GM04504 (cell line): Measurements from ENCODE around the gene ACOT7.

Experiments used
- DNase-seq: peaks from one replicate; pipeline ENCODE4 v3.0.0-alpha.2; 2012; ENCODE audit warnings: low read depth

The ACOT7 gene

DNA sequence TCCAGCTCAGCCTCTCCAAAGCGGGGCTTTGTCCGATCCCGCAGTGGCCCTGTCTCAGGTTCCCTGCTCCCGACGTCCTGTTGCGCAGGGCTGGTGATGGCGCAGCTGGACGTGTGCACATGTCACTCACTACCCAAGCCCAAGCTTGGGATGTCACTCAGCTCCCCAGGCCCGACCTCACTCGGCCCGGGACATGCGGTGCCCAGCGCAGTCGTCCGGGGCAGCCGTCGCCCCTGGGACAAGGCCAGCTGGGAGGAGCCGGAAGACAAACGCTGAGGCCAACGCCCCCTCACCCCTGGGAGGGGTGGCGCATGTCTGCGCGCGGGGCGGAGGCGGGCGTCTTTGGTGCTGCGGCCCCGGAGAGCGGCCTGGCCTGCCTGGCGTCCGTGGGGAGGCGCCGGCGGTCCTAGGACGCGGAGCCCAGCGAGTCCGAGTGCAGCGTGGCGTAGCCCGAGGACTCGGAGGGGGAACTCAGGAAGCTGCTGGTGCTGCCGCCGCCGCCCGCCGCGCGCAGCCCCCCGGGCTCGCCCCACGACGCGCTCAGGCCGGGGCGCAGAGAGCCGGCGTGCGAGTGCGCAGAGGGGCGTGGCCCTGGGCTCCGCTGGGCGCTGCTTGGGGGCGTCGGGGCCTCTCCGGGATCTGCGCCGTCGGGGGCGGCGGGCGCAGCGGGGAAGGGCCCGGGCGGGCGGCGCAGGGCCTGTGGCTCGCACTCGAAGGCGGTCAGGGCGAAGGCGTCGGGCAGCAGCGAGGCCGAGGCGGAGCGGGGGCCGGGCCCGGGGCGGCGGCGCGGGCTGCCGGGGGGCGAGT lies 144.4 kb downstream of the ACOT7 start:
- no peak for DNase-seq

DNA sequence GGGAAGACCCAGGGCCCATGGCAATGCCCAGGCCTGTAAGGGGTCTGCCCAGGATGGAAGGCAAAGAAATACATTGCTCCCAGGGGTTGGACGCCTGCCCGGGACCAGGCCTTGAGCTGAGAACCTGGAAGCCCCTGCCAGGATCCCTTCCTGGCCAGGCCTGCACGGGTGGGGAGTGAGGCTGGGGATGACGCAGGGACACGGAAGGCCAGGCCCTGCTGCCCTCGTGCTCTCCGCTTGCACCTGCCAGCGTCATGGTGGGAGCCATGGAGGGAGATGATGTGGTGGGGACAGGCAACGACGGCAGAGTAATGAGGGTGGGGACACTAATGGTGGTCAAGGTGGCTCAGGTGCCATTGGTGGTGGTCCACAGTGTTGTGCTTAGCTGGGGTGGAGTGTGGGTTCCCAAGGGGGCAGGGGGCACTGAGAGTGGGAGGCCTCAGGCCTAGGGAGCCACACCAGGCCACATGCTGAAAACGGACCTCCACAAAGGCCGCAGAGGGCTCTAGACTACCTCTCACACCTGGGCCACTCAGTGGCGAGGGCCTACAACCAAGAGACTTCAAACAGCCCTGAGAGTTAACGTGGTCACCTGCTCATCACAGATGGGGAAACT lies 145.3 kb downstream of the ACOT7 start:
- no peak for DNase-seq

DNA sequence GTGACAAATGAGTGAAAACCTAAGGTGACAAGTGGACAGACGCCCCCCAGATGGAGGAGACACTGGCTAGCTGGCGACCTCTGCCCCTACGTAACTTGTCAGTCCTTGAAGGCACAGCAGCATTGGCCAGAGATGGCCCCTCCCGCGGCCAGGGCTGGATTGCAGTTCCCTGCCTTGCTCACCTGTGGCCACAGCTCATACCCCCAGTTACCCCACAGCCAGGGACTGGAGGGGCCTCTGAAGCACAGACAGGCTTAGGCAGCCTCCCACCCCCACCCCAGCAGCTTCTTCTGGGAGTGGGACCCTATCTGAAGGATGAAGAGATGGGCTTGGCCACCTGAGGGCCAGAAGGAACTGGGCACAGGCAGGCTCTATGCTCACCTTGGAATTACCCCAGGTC lies 145.9 kb downstream of the ACOT7 start:
- DNase-seq: no peak

DNA sequence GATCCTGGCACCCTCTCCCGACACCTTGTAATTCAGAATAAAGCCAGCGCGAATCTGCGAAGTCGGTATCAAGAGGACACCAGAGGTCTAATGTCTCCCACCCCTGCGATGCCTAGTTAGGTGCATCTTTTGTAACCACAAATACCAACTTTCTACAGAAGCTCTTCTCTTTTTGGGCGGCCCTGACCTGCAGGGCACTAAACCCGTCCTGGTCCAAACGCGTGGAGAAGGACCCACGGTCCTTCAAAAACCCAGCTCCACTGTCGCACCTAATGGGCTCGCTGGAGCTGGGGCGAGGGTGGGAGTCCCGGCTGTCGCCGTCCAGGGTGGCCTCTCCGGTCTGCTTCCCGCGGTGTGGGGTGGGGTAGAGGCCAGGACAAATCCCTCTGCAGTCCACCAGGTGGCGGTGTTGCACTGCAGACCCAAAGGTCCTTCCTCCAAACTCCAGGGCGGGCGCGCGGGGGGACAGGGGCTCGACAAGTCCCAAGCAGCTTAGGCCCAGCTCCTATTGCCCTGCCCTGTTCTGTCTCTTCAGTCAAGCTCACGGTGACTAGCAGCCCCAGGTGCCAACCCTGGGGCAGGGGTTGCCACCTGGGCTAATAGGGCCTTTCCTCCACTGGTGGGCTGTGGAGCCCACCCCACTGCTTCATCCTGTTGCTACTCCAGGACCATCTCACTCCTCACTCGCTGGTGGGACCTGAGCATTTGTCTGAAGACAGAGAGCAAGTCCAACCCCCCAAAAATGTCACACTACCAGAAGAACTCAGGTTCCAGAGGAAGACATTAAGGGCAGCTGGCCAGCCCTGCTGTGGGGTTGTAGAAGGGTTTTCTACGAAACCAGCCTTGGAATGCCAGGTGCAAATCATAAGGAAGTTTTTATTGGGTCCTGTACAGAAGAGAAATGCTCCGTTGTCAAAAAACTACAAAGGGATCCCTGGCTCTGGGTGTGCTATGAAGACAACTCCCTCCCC lies 146.8 kb downstream of the ACOT7 start:
- no peak for DNase-seq

DNA sequence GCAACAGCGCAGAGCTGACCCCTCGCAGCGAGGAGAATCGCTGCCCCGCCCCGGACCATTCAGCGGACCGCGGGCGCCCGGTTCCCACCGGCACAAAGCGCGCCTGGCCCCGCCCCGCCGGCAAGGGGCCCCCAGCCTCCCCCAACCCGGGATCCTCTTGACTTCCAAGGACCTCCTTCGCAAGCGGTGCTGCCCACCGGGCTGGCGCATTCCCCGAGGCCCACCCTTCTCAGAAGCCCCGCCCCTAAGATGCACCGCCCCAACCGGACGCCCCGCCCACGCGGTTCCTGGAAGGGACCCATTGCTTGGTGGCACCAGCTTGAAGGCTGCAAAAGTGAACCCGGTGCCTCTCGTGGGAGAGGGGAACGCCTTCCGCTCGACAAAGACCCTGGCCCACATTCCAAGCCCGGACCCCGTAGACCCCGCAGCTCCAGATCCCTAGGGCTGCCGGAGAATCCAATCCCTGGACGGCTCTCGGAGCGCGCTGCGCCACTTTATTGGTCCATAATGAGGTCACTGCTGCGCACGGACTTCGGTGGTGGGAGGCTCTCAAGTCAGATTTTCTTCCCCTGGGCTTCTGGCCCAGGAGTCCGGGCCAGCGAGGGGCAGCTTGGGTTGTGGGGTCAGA lies 147.6 kb downstream of the ACOT7 start:
- DNase-seq: no peak

DNA sequence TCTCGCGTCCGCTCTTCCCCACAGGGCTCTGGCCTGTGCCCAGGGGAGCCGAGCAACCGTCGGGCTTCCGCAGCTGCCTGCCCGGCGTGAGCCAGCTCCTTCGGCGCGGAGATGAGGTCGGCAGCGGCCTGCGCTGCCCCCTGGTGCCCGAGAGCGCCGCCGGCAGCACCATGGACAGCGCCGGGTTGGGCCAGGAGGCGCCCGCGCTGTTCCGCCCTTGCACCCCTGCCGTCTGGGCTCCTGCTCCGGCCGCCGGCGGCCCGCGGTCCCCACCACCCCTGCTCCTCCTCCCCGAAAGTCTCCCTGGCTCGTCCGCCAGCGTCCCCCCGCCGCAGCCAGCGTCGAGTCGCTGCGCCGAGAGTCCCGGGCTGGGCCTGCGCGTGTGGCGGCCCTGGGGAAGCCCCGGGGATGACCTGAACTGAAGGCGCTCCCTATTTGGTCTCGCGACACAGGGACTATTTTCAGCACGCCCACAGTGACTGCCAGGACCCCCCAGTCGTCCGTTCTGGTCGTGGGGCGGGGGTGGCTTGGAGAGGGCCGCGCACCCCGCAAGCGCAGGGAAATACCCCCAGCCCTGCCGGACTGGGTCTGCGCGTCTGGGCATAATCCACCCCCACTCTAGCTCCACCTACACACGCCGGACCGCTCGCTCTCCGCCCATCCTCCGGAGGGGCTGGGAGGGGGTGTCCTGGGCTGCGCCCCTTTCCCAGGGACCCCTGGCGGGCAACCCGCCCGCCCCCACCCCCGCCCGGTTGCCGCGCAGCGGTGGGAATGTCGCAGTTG lies 148.3 kb downstream of the ACOT7 start:
- no peak for DNase-seq

DNA sequence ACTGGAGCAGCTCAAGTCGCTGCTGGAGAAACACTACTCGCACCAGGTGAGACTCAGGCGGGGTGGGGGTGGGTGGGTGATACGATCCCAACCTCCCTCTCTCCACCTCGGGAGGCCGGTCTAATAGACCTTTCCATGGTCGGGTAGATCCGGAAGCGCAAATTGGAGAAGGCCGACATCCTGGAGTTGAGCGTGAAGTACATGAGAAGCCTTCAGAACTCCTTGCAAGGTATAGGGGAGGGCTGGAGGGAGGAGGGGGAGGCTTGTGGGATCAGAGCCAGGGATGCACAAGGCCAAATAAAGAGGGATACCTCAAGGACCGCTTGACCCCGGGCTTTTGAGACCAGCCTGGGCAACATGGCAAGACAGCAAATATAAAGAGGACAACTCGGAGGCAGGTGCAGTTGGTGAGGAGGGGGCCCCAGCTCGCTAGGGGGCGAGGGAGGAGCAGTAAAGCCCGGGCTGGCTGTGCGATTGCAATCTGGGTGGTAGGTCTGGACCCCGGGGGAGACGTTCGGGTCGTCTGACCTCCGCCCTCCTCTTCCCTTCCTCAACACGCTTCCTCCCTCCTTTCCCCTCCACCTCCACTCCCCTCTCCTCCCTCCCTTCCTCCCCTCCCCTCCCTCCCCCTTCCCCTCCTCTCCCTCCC lies 149.0 kb downstream of the ACOT7 start:
- DNase-seq: no peak

DNA sequence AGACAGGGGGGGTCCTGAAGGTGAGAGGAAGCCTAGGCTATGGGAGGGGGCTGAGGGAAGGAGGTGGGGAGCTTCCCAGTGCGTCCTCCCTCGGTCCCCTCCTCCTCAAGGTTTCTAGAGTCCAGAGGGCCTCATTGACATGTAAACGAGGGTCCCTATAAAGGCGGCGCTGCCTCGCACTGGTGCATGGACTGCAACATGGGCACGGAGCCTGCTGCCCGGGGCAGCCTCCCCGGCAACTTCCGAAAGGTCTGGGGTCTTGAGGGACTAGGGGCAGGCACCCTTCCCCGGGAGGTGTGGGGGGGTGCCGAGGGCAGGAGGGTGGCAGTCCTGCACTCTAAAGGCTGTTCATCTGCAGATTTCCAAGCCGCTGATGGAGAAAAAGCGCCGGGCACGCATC lies 149.6 kb downstream of the ACOT7 start, which contains the start of gene HES3:
HES3 (plus strand) TSS at position 187 of the 400 bp plus-strand sequence; CDS start at position 374, 187 bp downstream.
- no peak for DNase-seq

DNA sequence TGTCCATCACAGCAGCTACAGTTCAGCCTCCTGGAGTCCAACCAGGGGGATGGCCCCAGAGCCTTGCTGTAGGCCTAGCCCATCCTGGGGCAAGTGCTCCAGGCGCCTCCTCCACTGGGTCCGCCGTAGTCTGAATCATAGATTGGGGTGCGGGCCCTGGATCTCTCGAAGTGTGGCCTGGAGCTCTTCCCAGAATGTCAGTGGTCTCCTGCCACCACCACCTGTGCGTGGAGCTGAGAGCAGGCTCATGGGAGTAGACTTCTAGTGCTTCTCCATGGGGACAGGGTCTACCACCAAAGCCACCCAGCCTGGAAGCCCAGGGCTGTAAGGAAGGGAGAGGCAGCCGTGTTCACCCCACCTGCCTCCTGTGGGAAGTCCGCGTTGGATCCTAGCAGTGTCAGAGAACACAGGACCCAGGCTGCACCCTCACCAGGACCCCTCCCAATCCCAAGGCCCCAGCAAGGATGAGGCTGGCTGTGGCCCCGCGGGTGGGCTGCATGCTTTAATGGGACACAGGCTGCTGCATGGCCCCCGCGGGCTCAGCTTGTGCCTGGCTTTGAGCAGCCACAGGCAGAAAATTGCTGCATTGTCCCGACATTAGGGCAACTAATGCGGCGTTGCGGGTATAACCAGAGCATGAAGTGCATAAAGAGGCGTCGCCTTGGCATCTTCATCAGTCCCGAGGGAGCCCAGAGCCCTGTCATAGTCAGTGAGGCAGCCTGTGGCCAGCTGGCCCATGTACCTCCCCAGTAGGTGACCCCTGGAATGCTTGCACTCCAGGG lies 150.3 kb downstream of the ACOT7 start:
- no peak for DNase-seq

DNA sequence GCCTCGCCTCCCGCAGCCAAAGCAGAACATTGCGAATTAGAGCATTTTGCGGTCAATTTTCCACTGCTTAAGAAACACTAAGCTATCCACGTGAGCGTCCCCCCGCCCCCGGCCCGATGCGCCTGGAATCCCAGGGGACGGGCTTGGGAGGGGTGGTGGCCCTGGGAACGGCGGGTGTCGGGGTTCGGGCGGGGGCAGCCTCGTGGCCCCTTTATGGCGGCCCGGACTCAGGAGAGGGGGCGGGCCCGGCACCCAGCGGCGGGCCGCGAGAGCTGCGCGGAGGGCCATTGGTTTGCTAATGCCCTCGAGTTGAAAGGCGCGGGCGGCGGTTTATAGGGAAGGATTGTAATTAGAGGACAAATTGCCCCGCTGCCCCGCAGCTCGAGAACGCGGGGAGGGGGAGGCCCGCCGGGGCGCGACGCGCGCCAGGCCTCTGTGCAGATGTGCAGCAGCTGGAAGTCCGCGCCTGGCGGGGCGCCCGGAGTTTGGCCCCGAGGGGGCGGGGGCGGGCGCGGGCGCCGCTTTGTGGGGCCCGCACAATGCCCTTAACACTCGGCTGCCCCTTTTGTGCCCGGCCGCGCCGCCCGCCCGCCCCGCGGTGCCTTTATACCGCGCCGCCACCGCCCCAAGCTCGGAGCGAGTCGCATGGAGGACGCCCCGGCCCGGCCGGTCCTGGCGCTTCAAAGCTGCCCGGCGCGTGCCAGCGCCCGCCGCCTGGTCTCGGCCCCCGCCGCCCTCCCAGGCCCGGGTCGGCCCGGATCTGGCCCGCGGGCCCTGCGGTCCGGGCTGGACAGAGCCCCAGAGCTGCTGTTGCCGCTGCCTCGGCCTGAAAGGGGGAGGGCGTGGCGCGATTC lies 151.5 kb downstream of the ACOT7 start:
- no peak for DNase-seq

DNA sequence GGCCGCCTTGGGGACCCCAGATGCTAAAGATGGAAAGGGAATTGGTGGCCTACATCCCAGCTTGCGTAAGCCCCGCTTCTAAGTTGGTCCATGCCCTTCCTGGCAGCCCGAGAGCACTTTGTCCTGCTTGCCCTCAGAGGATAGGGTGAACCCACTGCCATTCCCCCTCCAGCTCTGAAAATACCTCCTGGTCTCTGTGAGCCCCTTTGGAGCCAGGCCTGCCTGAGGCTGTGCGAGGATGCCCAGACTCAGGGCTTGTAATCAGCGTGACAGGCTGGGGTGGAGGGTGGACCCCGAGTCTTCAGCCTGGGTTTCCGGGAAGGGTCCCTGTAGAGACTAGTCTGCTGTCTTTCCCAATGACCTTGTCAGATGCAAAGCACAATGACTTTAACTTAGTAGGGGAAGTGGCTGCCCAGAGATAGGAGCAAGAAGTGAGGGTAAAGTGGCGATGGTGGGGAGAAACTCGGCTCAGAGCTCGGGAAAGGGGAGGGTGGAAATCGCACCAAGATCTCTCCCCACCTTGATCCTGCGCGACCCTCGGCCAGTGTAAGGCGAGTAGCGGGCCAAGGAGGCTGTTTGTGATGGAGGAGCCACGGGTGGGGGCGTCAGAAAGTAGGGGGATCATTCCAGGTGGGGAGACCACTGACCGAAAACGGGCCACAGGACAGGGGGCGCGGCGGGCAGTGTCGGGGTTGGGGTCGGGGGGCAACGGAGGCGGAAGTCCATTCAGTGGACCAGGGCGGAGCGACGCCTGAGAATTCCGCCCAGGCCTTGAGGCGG lies 152.3 kb downstream of the ACOT7 start:
- DNase-seq: no peak

DNA sequence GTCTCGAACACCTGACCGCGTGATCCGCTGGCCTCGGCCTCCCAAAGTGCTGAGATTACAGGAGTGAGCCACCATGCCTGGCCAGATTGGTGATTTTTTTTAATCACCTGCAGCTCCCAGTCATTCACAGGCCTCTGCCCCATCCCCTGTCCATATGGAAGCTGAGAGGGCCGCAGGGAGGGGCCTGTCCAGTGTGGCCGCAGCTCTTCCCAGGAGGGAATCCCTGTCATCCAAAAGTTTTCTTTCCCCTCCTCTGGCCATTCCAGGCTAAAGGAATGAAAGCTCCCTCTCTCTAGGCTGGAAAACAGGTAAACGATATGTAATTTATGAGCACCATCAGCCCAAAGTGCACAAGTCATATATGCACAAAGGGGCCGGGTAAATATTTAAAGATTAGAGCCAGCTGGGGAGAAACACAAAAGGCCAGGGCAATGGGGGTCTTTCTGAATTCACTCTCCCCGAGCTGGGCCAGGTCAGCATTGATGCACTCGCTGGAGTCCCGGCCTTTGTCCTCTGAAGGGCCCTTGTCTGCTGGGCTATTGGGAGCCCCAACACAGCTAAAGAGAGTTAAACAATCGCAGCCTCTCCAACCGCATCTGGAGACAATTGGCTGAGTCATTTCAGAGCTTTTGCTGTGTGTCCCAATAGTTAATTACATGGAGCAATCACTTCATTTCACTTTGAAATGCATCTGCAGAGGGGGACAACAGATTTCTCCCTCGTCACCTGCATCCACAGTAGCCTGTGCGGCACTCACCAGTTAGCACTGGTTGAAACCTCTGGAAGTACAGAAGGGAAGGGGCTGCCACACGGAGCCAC lies 153.4 kb downstream of the ACOT7 start:
- peak; percentile 65 for DNase-seq

DNA sequence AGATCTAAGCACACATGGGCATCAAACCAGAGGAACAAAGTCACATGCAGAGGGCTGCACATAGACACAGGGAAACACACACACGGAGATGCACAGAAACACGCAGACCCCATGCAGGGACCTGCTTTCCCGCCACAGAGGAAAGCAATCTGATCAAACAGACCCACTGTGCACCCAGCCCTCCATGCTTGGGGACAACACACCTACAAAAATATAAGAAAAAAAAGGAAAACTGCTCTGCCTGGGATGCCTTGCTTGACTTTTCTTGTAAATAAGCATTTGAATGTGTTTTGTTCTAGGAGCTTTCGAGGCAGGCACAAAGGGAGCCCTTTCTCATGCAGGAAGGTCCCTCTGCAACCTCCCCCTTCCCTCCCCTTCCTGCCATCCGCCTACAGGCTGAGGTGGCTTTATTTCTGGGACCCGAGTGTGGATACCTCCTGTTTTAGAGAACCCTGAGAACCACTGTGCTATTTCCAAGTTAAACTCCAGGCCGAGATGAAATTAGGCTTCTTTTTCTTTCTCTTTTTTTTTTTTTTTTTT lies 154.3 kb downstream of the ACOT7 start:
- DNase-seq: no peak

DNA sequence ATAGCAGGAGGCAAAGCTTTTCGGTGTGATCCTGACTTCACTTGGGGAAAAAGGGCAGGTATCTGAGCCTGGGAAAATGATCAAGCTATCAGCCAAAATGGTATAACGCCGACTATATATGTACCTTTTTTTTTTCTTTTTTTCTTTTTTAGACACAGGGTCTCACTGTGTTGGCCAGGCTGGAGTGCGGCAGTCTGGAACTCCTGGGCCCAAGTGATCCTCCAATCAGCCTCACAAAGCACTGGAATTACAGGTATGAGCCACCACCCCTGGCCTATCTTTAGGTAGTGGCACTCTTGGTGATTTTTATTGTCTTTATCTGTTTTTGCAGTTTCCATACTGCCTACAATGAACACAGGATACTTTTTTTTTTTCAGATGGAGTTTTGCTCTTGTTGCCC lies 156.5 kb downstream of the ACOT7 start:
- DNase-seq: no peak

DNA sequence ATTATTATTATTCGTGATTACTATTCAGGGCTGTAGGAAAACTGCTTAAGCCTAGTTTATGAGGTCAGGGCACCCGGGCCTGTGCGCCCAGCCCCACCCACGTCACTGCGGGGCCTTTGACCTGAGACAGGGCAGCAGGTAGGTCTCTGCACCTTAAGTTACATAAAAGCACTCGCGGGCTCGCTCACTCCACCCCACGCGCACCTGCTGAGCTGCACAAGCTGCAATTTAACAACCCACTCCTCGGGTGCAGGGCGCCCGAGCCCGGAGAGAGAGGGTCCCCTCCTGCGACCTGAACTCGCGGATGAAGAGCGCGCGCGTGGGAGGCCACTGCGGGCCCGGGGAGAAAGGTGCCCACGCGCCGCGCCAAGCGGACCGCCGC lies 158.3 kb downstream of the ACOT7 start:
- no peak for DNase-seq

DNA sequence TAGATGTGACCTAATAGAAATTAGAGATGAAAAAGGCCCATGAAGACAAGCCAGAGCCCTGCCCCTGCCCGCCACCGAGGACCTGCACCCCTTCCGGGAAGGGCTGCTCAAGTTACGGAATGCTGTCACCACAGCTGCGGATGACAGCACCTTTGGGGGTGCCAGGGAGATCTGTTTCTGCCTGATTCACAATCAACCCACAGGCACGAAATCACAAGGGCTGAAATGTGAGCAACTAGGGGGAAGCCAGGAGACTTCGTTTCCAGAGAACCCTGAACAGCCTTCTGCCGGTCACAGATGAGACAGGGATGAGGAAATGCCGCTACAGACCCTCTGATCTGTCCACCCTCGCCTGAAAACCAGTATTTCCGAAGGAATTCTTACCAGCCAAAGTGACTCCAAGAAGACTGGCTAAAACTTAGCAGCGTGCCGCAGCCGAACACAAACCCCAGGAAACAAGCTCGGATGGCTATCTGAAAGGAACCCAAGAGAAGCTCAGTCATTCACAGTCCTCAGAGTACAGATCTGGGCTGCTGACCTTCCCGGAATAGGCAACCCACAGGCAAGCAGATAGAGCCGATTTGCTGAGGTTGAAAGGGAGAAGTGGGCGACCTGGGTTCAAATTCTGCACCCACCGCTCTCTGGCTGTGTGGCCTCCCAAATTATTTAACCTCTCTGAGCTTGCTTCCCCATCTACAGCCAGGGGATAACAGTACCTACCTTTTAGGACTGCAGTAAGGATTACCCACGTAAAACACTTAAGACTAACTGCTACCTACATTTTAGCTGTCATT lies 158.9 kb downstream of the ACOT7 start:
- no peak for DNase-seq
